GM18951 (cell line): ENCODE results near the gene MYL11.
"Not testable (repeated sequence)": the region's sequence is repeated elsewhere in the genome, so short reads cannot be mapped to it uniquely, and the experiment has no call there.

ENCODE experiments used
- POLR2A ChIP-seq: IDR thresholded peaks from 4 replicates; pipeline ENCODE4 v1.6.1; 2011; ENCODE audit warnings: mild to moderate bottlenecking; ENCODE audit not compliant: insufficient read length, insufficient read depth; ENCODE audit errors: extremely low read depth
- in situ Hi-C: fragments of 300-500 bp; cut with MboI; formaldehyde crosslinking; loops from one replicate; pipeline ENCODE4 v1.12.0; 2022; ENCODE audit warnings: low sequenced_read_pairs, mixed read lengths, inconsistent platforms; ENCODE audit not compliant: unreplicated experiment

MYL11 gene

GRCh38 chr16:30380803-30381208 lies 6.2 kb downstream of the MYL11 start:
- in situ Hi-C loops = no loop called here
- no peak for TF ChIP-seq POLR2A

- in situ Hi-C loops = no loop called here
- no peak for TF ChIP-seq POLR2A
Measured at GRCh38 chr16:30381291-30382041, 6.9 kb downstream of the MYL11 start.

GRCh38 chr16:30382111-30382881 lies 7.7 kb downstream of the MYL11 start, which contains the start of gene SEPTIN1:
Gene SEPTIN1, minus strand, starts transcription at chr16:30382561. Its CDS starts 19 bp downstream, at chr16:30382542.
- peak; percentile 76 for TF ChIP-seq POLR2A
- in situ Hi-C loops = no loop called here

GRCh38 chr16:30383521-30383920 lies 8.9 kb downstream of the MYL11 start:
- in situ Hi-C loops = no loop called here
- no peak for TF ChIP-seq POLR2A

GRCh38 chr16:30394592-30395154 lies 20.1 kb downstream of the MYL11 start:
- in situ Hi-C loops = no loop called here

GRCh38 chr16:30395155-30395991 lies 20.8 kb downstream of the MYL11 start, which contains the start of gene ZNF48:
Gene ZNF48, plus strand, starts transcription at chr16:30395420. Its CDS starts 375 bp downstream, at chr16:30395795.
- in situ Hi-C loops = no loop called here
- TF ChIP-seq POLR2A = peak; percentile 73

More at GRCh38 chr16:30394592-30395154, 20.1 kb downstream of the MYL11 start:
- no peak for TF ChIP-seq POLR2A

GRCh38 chr16:30395992-30396585 lies 21.5 kb downstream of the MYL11 start:
- no peak for TF ChIP-seq POLR2A
- in situ Hi-C loops = no loop called here

GRCh38 chr16:30396627-30397026 lies 22.0 kb downstream of the MYL11 start:
- in situ Hi-C loops = not testable (repeated sequence)

- in situ Hi-C loops = no loop called here
- no peak for TF ChIP-seq POLR2A
Measured at GRCh38 chr16:30397056-30397455, 22.5 kb downstream of the MYL11 start.

GRCh38 chr16:30397776-30398660 lies 23.4 kb downstream of the MYL11 start:
- TF ChIP-seq POLR2A = no peak
- in situ Hi-C loops = no loop called here

GRCh38 chr16:30398661-30399434 lies 24.2 kb downstream of the MYL11 start:
- TF ChIP-seq POLR2A = no peak
- in situ Hi-C loops = no loop called here
